ENCODE results near the gene STX8.

Gene STX8

DNA sequence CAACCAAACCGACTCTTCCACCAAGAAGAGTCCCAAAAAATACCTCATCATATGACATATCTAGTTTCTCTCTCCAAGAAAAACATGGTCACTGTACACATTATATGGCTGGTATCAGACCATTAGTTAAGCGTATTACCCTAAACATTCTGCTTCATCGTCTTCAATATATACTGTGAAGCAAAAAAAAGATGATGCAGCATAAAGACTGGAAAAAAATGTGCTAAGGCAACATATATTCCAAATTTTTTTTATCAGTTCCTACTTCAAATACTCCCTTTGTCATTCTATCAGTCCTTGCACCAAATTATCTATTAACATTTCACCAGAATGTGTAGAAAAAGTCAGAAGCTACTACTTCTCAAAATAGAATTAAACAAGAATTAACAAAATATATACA lies 42.9 kb downstream of the STX8 start:
- Histone ChIP-seq H3K27ac (ENCODE audit: low read depth, low read length) (no peak overlapping the region), H3K9me3 (ENCODE audit: control insufficient read depth, insufficient read depth, low read depth, low read length) (no peaks in the 10 kb centered on the region), H3K4me3 (ENCODE audit: low read depth, low read length) (no peak overlapping the region), H3K36me3 (ENCODE audit: control insufficient read depth, insufficient read depth, low read length) (no peaks in the 10 kb centered on the region), H3K4me1 (ENCODE audit: control insufficient read depth, insufficient read depth, low read length) (peaks cover 5% of the 10 kb centered on the region), H3K27me3 (ENCODE audit: control insufficient read depth, insufficient read depth, low read length) (no peaks in the 10 kb centered on the region), H3K9ac (ENCODE audit: low read length) (no peak overlapping the region)

DNA sequence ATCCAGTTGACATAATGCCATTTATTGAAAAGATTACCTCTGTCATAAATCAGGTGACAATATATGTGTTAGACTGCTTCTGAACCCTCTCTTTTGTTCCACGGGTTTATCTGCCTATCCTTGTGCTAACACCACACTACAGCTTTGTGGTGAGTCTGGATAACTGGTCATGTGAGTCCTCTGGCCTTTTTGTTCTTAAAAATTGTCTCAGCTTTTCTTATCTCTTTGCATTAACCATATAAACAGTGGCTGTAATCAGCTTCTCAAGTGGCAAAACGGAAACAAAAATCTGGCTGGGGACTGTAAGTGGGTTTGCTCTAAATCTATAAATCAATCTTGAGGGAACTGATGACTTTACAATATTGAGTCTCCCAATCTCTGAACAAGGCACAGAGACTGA lies 44.6 kb downstream of the STX8 start:
- Histone ChIP-seq H3K9me3 (ENCODE audit: control insufficient read depth, insufficient read depth, low read depth, low read length) (no peaks in the 10 kb centered on the region), H3K27me3 (ENCODE audit: control insufficient read depth, insufficient read depth, low read length) (no peaks in the 10 kb centered on the region), H3K36me3 (ENCODE audit: control insufficient read depth, insufficient read depth, low read length) (no peaks in the 10 kb centered on the region), H3K4me1 (ENCODE audit: control insufficient read depth, insufficient read depth, low read length) (peaks cover 5% of the 10 kb centered on the region), H3K4me3 (ENCODE audit: low read depth, low read length) (no peak overlapping the region), H3K27ac (ENCODE audit: low read depth, low read length) (no peak overlapping the region), H3K9ac (ENCODE audit: low read length) (no peak overlapping the region)

DNA sequence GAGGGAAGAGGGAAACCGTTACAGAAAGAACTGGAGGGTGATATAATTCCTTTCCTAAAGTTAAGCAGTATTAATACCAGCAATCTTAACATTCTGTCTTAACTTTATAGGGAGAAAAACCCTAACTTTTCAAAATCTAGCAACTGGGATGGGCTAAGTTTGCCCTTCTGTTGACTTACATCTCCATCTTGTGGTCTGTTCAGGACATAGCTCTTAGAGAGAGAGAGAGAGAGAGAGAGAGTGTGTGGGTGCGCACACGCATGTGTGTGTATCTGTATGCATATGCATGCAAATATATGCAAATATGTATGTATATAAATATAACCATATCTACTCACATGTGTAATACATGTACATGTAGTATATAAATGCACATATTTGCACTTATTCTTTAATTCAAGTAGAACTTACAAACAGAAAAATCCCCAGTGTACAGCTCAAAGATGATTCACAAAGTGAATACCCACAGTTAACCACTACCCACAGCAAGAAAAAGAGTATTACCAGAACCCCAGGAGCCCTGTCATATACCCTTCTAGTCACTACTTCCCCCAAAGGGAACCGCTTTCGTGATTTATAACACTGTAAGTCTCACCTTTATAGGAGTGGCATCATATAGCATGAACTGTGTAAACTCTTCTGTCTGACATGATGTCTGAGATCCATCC lies 46.5 kb downstream of the STX8 start:
- no peaks in the 10 kb centered on the region for H3K36me3 ChIP-seq (ENCODE audit: control insufficient read depth, insufficient read depth, low read length)
- H3K9me3 ChIP-seq (ENCODE audit: control insufficient read depth, insufficient read depth, low read depth, low read length): no peaks in the 10 kb centered on the region
- H3K9ac ChIP-seq (ENCODE audit: low read length): no peak overlapping the region
- H3K4me1 ChIP-seq (ENCODE audit: control insufficient read depth, insufficient read depth, low read length): peaks cover 5% of the 10 kb centered on the region
- no peaks in the 10 kb centered on the region for H3K27me3 ChIP-seq (ENCODE audit: control insufficient read depth, insufficient read depth, low read length)
- H3K4me3 ChIP-seq (ENCODE audit: low read depth, low read length): no peak overlapping the region
- no peak overlapping the region for H3K27ac ChIP-seq (ENCODE audit: low read depth, low read length)

DNA sequence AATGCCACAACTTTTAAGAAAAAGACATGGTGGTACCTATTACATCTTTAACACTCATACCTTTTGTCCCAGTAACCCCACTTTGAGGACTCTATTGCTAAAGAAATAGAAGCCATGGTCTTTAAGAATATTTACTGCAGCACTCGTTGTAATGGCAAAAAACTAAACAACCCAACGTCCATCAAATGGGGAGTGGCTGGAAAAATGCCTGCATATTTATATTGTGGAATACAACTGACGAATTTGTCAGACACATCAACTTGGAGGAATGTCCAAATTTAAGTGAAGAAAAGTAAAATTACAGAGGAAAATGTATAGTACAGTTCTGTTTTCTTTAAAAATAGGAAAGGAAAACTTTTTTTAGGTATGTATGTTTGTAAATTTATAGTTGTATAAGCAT lies 47.8 kb downstream of the STX8 start:
- Histone ChIP-seq H3K9me3 (ENCODE audit: control insufficient read depth, insufficient read depth, low read depth, low read length) (no peaks in the 10 kb centered on the region), H3K36me3 (ENCODE audit: control insufficient read depth, insufficient read depth, low read length) (no peaks in the 10 kb centered on the region), H3K9ac (ENCODE audit: low read length) (no peak overlapping the region), H3K4me3 (ENCODE audit: low read depth, low read length) (no peak overlapping the region), H3K27ac (ENCODE audit: low read depth, low read length) (no peak overlapping the region), H3K4me1 (ENCODE audit: control insufficient read depth, insufficient read depth, low read length) (peaks cover 5% of the 10 kb centered on the region), H3K27me3 (ENCODE audit: control insufficient read depth, insufficient read depth, low read length) (no peaks in the 10 kb centered on the region)

DNA sequence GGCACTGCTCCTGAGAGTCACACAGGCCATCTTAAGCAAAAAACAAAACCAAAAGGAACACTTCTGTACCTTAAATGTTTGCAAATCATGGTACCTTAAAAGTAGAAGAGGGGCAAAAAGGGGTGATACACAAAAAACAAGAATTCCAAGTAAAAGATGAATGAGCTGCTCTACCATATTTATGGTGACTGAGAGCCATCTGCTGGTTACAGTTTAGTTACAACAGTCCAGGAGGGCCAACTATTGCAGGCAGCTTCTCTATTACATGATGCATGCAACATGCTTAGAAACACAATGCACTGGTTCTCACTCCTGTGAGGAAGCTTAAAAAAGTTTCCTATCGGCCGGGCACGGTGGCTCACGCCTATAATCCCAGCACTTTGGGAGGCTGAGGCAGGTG lies 53.5 kb downstream of the STX8 start:
- no peaks in the 10 kb centered on the region for H3K27me3 ChIP-seq (ENCODE audit: control insufficient read depth, insufficient read depth, low read length)
- no peak overlapping the region for H3K27ac ChIP-seq (ENCODE audit: low read depth, low read length)
- H3K9me3 ChIP-seq (ENCODE audit: control insufficient read depth, insufficient read depth, low read depth, low read length): no peaks in the 10 kb centered on the region

DNA sequence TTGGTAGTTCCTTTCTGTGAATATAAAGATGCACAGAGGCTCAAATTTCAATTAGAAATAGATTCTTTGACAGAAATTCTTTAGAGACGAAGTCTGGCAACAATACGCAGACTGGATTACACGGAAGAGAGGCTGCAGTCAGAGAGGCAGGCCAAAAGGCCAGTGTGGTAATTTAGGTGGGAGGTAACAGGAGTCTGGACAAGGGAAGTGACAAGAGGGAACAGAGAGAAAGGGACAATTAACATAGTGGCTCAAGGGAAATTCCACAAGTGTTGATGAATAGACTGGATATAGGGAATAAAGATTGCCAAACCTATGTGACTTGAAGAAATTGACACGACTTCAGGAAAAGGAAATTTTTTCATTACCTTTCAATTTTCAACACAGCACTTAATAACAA lies 54.6 kb downstream of the STX8 start:
- Histone ChIP-seq H3K4me1 (ENCODE audit: control insufficient read depth, insufficient read depth, low read length) (peaks cover 22% of the 10 kb centered on the region), H3K9me3 (ENCODE audit: control insufficient read depth, insufficient read depth, low read depth, low read length) (no peaks in the 10 kb centered on the region), H3K9ac (ENCODE audit: low read length) (no peak overlapping the region), H3K27me3 (ENCODE audit: control insufficient read depth, insufficient read depth, low read length) (no peaks in the 10 kb centered on the region), H3K36me3 (ENCODE audit: control insufficient read depth, insufficient read depth, low read length) (no peaks in the 10 kb centered on the region), H3K4me3 (ENCODE audit: low read depth, low read length) (no peak overlapping the region), H3K27ac (ENCODE audit: low read depth, low read length) (no peak overlapping the region)

More for the DNA sequence above, 53.5 kb downstream of the STX8 start:
- Histone ChIP-seq H3K4me3 (ENCODE audit: low read depth, low read length) (no peak overlapping the region), H3K9ac (ENCODE audit: low read length) (no peak overlapping the region), H3K4me1 (ENCODE audit: control insufficient read depth, insufficient read depth, low read length) (peaks cover 22% of the 10 kb centered on the region), H3K36me3 (ENCODE audit: control insufficient read depth, insufficient read depth, low read length) (no peaks in the 10 kb centered on the region)

DNA sequence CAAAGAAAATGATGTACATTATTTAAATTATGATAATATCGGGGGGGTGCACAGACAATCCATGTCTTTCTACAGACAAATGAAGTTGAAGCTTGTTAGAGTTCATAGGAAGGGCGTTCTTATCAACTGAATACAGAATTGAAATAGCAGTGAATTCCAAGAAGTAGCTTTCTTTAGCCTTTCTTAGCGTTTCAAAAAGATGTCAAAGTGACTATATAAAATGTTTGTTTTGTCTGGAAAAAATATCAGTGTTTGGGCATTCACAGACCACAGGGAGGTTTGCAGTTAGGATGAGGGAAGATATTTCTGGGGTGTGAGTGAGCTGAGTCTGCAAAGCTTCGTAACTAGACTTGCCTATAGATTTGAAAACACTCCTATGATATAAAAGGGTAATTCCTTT lies 55.0 kb downstream of the STX8 start:
- Histone ChIP-seq H3K4me3 (ENCODE audit: low read depth, low read length) (no peak overlapping the region), H3K9ac (ENCODE audit: low read length) (no peak overlapping the region), H3K4me1 (ENCODE audit: control insufficient read depth, insufficient read depth, low read length) (peaks cover 22% of the 10 kb centered on the region), H3K9me3 (ENCODE audit: control insufficient read depth, insufficient read depth, low read depth, low read length) (no peaks in the 10 kb centered on the region), H3K36me3 (ENCODE audit: control insufficient read depth, insufficient read depth, low read length) (no peaks in the 10 kb centered on the region), H3K27me3 (ENCODE audit: control insufficient read depth, insufficient read depth, low read length) (no peaks in the 10 kb centered on the region), H3K27ac (ENCODE audit: low read depth, low read length) (no peak overlapping the region)

DNA sequence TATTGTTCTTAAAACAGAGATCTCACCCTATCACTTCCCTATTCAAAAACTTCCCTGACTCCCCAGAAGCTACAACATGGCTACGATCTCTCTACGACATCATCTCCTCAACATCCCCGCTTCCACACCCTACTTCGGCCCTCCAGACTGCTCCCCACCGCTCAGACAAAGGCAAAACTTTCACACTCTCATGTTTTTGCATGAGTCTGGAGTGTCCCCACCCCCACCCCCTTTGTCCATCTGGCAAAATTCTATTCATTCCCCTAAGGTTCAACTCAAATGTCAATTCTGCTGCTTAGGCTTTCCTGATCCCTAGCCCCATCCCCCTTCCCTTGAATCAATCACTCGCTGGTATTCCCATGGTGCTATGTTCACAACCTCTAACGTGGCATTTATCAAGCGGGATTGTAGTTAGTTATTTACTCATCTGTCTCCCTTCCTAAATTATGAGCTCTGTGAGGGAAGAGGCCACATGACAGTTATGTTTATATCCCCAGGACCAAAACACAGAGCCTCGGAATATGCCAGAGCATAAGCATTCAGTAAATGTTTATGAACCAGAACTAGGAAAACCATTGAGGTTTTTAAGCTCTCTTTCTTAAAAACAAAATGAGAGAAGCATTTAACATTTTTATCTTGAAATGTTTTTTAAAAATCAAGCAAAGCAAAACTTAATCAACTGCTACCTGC lies 55.9 kb downstream of the STX8 start:
- Histone ChIP-seq H3K9me3 (ENCODE audit: control insufficient read depth, insufficient read depth, low read depth, low read length) (no peaks in the 10 kb centered on the region), H3K27me3 (ENCODE audit: control insufficient read depth, insufficient read depth, low read length) (no peaks in the 10 kb centered on the region), H3K36me3 (ENCODE audit: control insufficient read depth, insufficient read depth, low read length) (no peaks in the 10 kb centered on the region), H3K4me3 (ENCODE audit: low read depth, low read length) (no peak overlapping the region), H3K9ac (ENCODE audit: low read length) (no peak overlapping the region), H3K27ac (ENCODE audit: low read depth, low read length) (no peak overlapping the region), H3K4me1 (ENCODE audit: control insufficient read depth, insufficient read depth, low read length) (peaks cover 22% of the 10 kb centered on the region)

DNA sequence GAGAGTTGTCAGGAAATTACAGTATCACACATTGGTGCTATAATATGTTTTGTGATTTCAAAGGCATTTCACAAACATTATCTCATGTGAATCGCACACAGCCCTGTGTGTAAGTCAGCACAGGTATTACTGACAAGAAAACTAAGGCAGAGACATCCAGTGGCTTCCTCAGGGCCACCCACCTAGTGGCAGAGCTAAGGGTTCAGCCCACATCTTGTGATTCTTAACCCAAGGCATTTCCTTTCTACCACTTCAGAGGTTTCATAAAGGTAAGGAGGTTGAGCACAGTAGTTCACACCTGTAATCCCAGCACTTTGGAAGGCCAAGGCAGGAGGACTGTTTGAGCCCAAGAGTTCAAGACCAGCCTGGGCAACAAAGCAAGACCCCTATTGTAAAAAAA lies 58.2 kb downstream of the STX8 start:
- H3K27me3 ChIP-seq (ENCODE audit: control insufficient read depth, insufficient read depth, low read length): no peaks in the 10 kb centered on the region
- H3K9ac ChIP-seq (ENCODE audit: low read length): no peak overlapping the region
- H3K4me3 ChIP-seq (ENCODE audit: low read depth, low read length): no peak overlapping the region
- H3K27ac ChIP-seq (ENCODE audit: low read depth, low read length): no peak overlapping the region
- peaks cover 22% of the 10 kb centered on the region for H3K4me1 ChIP-seq (ENCODE audit: control insufficient read depth, insufficient read depth, low read length)
- H3K9me3 ChIP-seq (ENCODE audit: control insufficient read depth, insufficient read depth, low read depth, low read length): no peaks in the 10 kb centered on the region
- no peaks in the 10 kb centered on the region for H3K36me3 ChIP-seq (ENCODE audit: control insufficient read depth, insufficient read depth, low read length)

DNA sequence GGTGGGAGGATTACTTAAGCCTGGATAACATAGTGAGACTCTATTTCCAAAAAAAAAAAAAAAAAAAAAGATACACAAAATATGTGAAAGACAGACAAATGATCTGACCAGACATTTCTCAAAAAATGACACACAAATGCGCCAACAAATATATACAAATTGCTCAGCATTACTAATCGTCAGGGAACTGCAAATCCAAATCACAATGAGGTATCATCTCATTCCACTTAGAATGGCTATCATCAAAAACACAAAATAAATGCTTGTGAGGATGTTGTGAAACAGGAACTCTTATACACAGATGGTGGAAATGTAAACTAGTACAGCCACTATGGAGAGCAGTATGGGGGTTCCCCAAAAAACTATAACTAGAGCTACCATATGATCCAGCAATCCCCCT lies 62.4 kb downstream of the STX8 start:
- Histone ChIP-seq H3K4me3 (ENCODE audit: low read depth, low read length) (no peak overlapping the region), H3K4me1 (ENCODE audit: control insufficient read depth, insufficient read depth, low read length) (no peaks in the 10 kb centered on the region), H3K27me3 (ENCODE audit: control insufficient read depth, insufficient read depth, low read length) (no peaks in the 10 kb centered on the region), H3K9ac (ENCODE audit: low read length) (no peak overlapping the region), H3K36me3 (ENCODE audit: control insufficient read depth, insufficient read depth, low read length) (no peaks in the 10 kb centered on the region), H3K9me3 (ENCODE audit: control insufficient read depth, insufficient read depth, low read depth, low read length) (peaks cover 11% of the 10 kb centered on the region; the same call in 1 of the 2 replicates), H3K27ac (ENCODE audit: low read depth, low read length) (no peak overlapping the region)

DNA sequence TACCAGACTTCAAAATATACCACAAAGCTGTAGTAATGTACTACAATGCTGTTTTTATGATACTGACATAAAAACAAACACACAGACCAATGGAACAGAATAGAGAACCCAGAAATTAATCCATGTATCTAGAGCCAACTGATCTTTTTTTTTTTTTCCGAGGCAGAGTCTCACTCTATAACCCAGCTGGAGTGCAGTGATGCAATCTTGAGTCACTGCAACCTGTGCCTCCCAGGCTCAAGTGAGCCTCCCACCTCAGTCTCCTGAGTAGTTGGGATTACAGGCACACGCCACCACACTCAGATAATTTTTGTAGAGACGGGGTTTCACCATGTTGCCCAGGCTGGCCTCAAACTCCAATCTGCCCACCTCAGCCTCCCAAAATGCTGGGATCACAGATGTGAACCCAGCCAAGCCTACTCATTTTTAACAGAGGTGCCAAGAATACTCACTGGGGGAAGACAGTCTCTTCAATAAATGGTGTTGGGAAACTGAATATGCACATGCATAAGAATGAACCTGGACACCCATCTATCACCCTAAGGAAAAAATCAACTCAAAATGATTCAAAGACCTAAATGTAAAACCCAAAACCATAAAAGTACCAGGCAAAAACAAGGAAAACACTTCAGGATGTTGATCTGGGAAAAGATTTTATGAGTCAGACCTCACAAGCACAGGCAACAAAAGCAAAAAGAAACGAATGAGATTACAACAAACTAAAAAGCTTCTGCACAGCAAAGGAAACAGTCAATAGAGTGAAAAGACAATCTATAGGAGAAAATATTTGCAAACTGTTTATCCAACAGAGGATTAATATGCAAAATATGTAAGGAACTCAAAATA lies 63.1 kb downstream of the STX8 start:
- Histone ChIP-seq H3K4me1 (ENCODE audit: control insufficient read depth, insufficient read depth, low read length) (no peaks in the 10 kb centered on the region), H3K27me3 (ENCODE audit: control insufficient read depth, insufficient read depth, low read length) (no peaks in the 10 kb centered on the region), H3K36me3 (ENCODE audit: control insufficient read depth, insufficient read depth, low read length) (no peaks in the 10 kb centered on the region), H3K9me3 (ENCODE audit: control insufficient read depth, insufficient read depth, low read depth, low read length) (peaks cover 11% of the 10 kb centered on the region; the same call in 1 of the 2 replicates), H3K4me3 (ENCODE audit: low read depth, low read length) (no peak overlapping the region), H3K9ac (ENCODE audit: low read length) (no peak overlapping the region), H3K27ac (ENCODE audit: low read depth, low read length) (0 out of 2 replicates have a peak overlapping the region, but pooled peaks have one; percentile 33)

Measured in HUES6 (cell line).